ENCODE data around the gene NAV2.

Gene NAV2

DNA sequence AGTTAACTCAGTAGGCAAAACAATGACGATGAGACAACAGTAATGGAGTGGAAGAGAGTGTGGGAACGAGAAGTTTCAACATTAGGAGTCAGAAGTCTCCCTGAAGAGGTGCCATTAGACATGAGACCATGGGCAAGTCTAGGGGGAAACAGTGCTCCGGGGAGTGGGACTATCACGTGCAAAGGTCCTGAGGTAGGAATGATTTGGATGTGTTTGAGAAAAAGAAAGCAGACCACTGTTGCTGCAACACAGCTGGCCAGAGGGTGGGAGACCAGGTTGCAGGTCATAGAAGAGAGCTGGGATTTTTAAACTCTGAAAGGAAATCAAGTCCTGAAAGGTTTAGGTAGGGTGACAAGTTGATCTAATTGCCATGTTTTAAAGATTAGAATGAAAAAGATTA is 63.0 kb downstream of the NAV2 start:
- DNase-seq (ENCODE audit: low read depth), result no peak
- TF ChIP-seq, protein P1, sequence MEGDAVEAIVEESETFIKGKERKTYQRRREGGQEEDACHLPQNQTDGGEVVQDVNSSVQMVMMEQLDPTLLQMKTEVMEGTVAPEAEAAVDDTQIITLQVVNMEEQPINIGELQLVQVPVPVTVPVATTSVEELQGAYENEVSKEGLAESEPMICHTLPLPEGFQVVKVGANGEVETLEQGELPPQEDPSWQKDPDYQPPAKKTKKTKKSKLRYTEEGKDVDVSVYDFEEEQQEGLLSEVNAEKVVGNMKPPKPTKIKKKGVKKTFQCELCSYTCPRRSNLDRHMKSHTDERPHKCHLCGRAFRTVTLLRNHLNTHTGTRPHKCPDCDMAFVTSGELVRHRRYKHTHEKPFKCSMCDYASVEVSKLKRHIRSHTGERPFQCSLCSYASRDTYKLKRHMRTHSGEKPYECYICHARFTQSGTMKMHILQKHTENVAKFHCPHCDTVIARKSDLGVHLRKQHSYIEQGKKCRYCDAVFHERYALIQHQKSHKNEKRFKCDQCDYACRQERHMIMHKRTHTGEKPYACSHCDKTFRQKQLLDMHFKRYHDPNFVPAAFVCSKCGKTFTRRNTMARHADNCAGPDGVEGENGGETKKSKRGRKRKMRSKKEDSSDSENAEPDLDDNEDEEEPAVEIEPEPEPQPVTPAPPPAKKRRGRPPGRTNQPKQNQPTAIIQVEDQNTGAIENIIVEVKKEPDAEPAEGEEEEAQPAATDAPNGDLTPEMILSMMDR (IDR thresholded peaks at IDR 0.05; ENCODE audit: low read depth, low read length, missing control alignments), result no peak
- in situ Hi-C loops (cut with HindIII; ENCODE audit: low sequenced_read_pairs), result no loop called here
- no peak overlapping the region for H3K4me3 ChIP-seq (ENCODE audit: low read depth, low read length)

DNA sequence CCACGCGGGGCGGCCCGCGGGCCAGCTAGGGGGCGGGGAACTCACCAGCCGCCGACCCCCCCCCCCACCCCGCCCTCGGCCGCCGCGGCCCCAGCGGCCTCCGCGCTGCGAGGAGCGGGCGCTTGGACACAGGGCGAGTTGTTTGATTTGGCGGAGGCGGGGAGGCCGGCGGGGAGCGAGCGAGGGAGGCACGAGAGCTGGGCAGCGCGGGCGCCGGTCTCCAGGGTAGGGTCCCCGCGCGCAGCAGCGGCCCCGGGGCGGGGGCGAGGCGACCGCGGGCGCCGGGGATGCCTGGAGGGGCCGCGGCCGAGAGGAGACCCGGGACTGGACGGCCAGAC is 64.4 kb downstream of the NAV2 start:
- in situ Hi-C loops (cut with HindIII; ENCODE audit: low sequenced_read_pairs), result no loop called here
- H3K4me3 ChIP-seq (ENCODE audit: low read depth, low read length), result peak overlapping the region; percentile 44
- DNase-seq (ENCODE audit: low read depth), result no peak
- TF ChIP-seq, protein P1 (IDR thresholded peaks at IDR 0.05; ENCODE audit: low read depth, low read length, missing control alignments), result no peak

DNA sequence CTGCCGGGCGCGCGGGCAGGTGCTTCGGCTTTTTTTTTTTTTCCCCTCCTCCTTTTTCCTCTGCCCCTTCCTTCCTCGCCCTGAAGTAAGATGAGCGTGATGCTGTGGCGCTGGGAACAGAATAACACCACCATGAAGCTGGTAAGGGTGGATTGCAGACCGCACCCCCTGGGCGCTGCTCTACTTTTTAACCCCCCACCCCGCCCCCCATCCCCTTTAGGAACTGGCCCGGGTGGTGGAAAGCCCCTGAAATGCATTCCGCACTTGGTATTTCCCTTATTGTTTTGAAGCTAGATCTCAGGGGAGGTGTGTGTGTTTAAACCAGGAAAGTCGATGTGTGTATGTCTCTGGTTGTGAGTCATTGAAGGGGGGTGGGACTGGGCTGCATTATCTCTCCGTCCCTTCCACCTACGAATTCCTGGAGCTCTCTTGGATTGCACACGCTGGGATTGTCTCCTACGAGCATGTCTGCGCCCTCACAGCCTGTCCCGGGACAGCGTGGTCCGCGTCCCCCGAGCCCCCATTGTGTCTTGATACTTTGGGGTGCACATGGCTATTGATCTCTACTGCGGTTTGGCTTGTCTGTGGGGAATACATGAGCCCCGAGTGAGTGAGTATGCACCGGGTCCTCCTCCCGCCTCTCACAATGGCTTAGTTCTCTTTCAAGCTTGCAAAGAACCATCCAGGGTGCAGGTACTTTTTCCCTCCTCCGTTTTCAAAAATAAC is 64.9 kb downstream of the NAV2 start:
- in situ Hi-C loops (cut with HindIII; ENCODE audit: low sequenced_read_pairs), result no loop called here
- H3K4me3 ChIP-seq (ENCODE audit: low read depth, low read length), result peak overlapping the region; percentile 44
- TF ChIP-seq, protein P1 (IDR thresholded peaks at IDR 0.05; ENCODE audit: low read depth, low read length, missing control alignments), result no peak
- DNase-seq (ENCODE audit: low read depth), result peak; percentile 31

DNA sequence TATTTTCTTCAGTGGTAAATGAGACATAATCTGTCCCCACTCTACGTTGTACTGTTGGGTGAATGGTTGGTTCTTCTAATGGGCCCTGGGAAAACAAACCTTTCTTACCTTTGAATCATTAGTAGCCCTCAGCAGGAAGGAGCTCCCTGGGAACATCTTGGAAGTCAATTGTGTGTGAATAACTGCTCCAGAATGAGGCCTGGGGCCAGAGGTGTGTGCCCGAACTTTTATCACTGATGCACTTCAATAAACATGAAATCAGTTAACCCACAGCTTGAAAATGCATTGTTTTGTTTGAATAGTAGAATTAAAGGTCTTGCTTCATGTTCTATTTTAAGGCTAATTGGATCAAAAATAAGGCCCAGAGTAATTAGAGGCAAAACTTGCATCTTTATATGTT is 67.1 kb downstream of the NAV2 start:
- in situ Hi-C loops (cut with HindIII; ENCODE audit: low sequenced_read_pairs), result no loop called here
- no peak overlapping the region for H3K4me3 ChIP-seq (ENCODE audit: low read depth, low read length)
- no peak for DNase-seq (ENCODE audit: low read depth)
- TF ChIP-seq, protein P1 (IDR thresholded peaks at IDR 0.05; ENCODE audit: low read depth, low read length, missing control alignments), result no peak

DNA sequence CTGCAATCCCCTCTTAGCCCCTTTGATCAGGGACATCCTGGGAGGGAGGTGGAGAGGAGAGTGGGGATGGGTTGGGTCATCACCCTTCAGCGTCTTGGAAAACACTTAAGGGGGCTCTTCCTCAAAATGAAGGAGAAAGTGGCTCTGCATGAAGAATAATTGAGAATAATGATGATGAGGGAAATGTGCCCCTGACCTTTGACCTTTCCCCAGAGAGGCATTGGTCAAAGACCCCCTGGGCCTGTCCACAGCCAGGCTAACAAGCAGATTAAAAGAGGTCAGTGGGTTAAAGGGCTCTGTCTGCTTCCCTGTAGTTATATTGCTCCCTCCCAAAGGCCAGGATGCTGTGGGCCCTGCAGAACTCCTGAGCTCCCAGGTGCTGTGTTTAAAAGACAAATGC is 68.7 kb downstream of the NAV2 start:
- DNase-seq (ENCODE audit: low read depth), result no peak
- in situ Hi-C loops (cut with HindIII; ENCODE audit: low sequenced_read_pairs), result no loop called here
- no peak overlapping the region for H3K4me3 ChIP-seq (ENCODE audit: low read depth, low read length)
- TF ChIP-seq, protein P1 (IDR thresholded peaks at IDR 0.05; ENCODE audit: low read depth, low read length, missing control alignments), result no peak

DNA sequence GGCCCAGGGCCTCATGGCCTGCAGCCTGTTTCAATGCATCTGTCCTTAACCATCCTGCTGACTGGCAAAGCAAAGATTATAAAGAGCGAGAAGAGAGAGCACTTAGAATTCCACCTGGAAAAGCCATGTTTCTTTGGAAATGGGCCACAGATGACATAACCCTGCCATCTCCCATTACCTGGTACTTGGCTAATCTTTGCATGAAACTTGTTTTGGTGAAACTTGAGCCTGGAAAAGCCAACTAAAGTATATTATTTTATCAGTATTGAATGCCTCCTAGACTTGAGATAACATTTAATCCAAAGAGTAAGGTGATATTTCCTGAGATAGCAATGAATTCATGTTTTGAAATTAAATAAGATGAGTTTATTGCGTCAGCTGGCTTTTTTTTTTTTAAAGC is 72.6 kb downstream of the NAV2 start:
- H3K4me3 ChIP-seq (ENCODE audit: low read depth, low read length), result no peak overlapping the region
- no peak for DNase-seq (ENCODE audit: low read depth)
- TF ChIP-seq, protein P1 (IDR thresholded peaks at IDR 0.05; ENCODE audit: low read depth, low read length, missing control alignments), result no peak
- in situ Hi-C loops (cut with HindIII; ENCODE audit: low sequenced_read_pairs), result no loop called here

Measured in astrocyte of the cerebellum (primary cell).